Iris pigment epithelial cell (primary cell): ENCODE measurements around the gene BACH2.
A peak's percentile ranks its signal among the peaks of the same experiment; 100 is the strongest.
"Not testable (repeated sequence)": the region's sequence is repeated elsewhere in the genome, so short reads cannot be mapped to it uniquely, and the experiment has no call there.

Source experiments
- DNase-seq: peaks from one replicate; pipeline ENCODE4 v3.0.0-alpha.2; 2011; ENCODE audit warnings: low read depth

BACH2 gene

GRCh38 chr6:90183587-90184333, 112.9 kb downstream of the BACH2 start:
- DNase-seq, result no peak

GRCh38 chr6:90180526-90180925, 116.1 kb downstream of the BACH2 start:
- DNase-seq, result no peak

GRCh38 chr6:90179190-90180169, 117.2 kb downstream of the BACH2 start:
- DNase-seq, result no peak

- no peak for DNase-seq
These were observed 118.2 kb downstream of the BACH2 start for GRCh38 chr6:90178384-90178855.

- DNase-seq, result no peak
These were observed 118.9 kb downstream of the BACH2 start for GRCh38 chr6:90177544-90178383.

- DNase-seq, result no peak
These were observed 120.8 kb downstream of the BACH2 start for GRCh38 chr6:90175627-90176538.

- no peak for DNase-seq
These were observed 123.2 kb downstream of the BACH2 start for GRCh38 chr6:90173262-90173925.

- no peak for DNase-seq
These were observed 126.0 kb downstream of the BACH2 start for GRCh38 chr6:90170601-90171000.

- DNase-seq, result peak; percentile 10
These were observed 127.3 kb downstream of the BACH2 start for GRCh38 chr6:90169374-90169773.

GRCh38 chr6:90168693-90169131, 127.9 kb downstream of the BACH2 start:
- DNase-seq, result peak; percentile 65

GRCh38 chr6:90167514-90168379, 128.9 kb downstream of the BACH2 start:
- peak; percentile 13 for DNase-seq

GRCh38 chr6:90166155-90166924, 130.3 kb downstream of the BACH2 start:
- DNase-seq, result not testable (repeated sequence)

- DNase-seq, result no peak
These were observed 133.8 kb downstream of the BACH2 start for GRCh38 chr6:90162648-90163387.

GRCh38 chr6:90160013-90160412, 136.6 kb downstream of the BACH2 start:
- no peak for DNase-seq

GRCh38 chr6:90159452-90159851, 137.2 kb downstream of the BACH2 start:
- DNase-seq, result no peak

- DNase-seq, result no peak
These were observed 137.7 kb downstream of the BACH2 start for GRCh38 chr6:90158936-90159335.

GRCh38 chr6:90157441-90157840, 139.2 kb downstream of the BACH2 start:
- DNase-seq, result no peak

- no peak for DNase-seq
These were observed 139.8 kb downstream of the BACH2 start for GRCh38 chr6:90156861-90157260.
